Tibial nerve (tissue), 4 donors: ENCODE results near the gene TREML2. TPM values are rescaled to one million over a fixed set of nuclear protein-coding genes. Genes with fewer than 3 reads are reported as not detected.

Source experiments
- DNase-seq, 2 donors: peaks; one replicate each; pipeline ENCODE4 v3.0.0-alpha.2; 2019; ENCODE audit warnings: low spot score in 2 of 2
- H3K27ac ChIP-seq, 4 donors: fragments of 200-600 bp; sonication (generic) in 3 of 4; one replicate each; pipeline ENCODE4 v1.5.1; 2017 to 2019; ENCODE audit warnings: mild to moderate bottlenecking in 1 of 4
- H3K27me3 ChIP-seq, 2 donors: fragments of 200-600 bp; sonication (generic) in 1 of 2; one replicate each; pipeline versions ENCODE4 v1.5.1 to v1.6.0; 2017 to 2019
- H3K36me3 ChIP-seq, 3 donors: fragments of 200-600 bp; sonication (generic); one replicate each; pipeline ENCODE4 v1.5.1; 2018 to 2019
- H3K4me1 ChIP-seq, 4 donors: fragments of 200-600 bp; sonication (generic) in 3 of 4; one replicate each; pipeline ENCODE4 v1.5.1; 2017 to 2019
- H3K4me3 ChIP-seq, 4 donors: fragments of 200-600 bp; sonication (generic) in 3 of 4; one replicate each; pipeline ENCODE4 v1.5.1; 2017 to 2019; ENCODE audit warnings: mild to moderate bottlenecking in 1 of 4, moderate library complexity in 1 of 4
- H3K9me3 ChIP-seq, 4 donors: fragments of 200-600 bp; sonication (generic) in 3 of 4; one replicate each; pipeline ENCODE4 v1.5.1; 2017 to 2019
- EP300 ChIP-seq, 2 donors: sonication (generic); formaldehyde crosslinking; IDR thresholded peaks; one replicate each; pipeline ENCODE4 v1.6.1; 2017; ENCODE audit warnings: antibody characterized with exemption in 2 of 2, mild to moderate bottlenecking in 1 of 2
- POLR2A ChIP-seq, 2 donors: fragments of 450-650 bp; IDR thresholded peaks; one replicate each; pipeline ENCODE4 v1.6.1; 2017; ENCODE audit warnings: antibody characterized with exemption in 2 of 2, mild to moderate bottlenecking in 2 of 2, moderate library complexity in 2 of 2
- WGBS, 2 donors: methylation state at CpG; one replicate each; pipeline ENCODE4 v1.1.5; 2018; 5-methylcytosine and 5-hydroxymethylcytosine counted together
- total RNA-seq, 4 donors: library from RNA; depleted of rRNA; stranded (reverse); fragments of >200 nt; gene quantifications; one replicate each; pipeline ENCODE4 v1.1.0, GENCODE V29; 2016
- TF ChIP-seq, protein P1 (sequence below), 5 experiments: fragments of 200-600 bp in 3 of 5; fragments of 450-650 bp in 2 of 5; sonication (generic) in 3 of 5; IDR thresholded peaks; one replicate each; pipeline ENCODE4 v1.5.1; 2016 to 2019; ENCODE audit warnings: antibody characterized with exemption in 5 of 5, mild to moderate bottlenecking in 3 of 5, moderate library complexity in 2 of 5

The TREML2 gene
- total RNA-seq, 4 donors from 2014 or later = not detected

DNA sequence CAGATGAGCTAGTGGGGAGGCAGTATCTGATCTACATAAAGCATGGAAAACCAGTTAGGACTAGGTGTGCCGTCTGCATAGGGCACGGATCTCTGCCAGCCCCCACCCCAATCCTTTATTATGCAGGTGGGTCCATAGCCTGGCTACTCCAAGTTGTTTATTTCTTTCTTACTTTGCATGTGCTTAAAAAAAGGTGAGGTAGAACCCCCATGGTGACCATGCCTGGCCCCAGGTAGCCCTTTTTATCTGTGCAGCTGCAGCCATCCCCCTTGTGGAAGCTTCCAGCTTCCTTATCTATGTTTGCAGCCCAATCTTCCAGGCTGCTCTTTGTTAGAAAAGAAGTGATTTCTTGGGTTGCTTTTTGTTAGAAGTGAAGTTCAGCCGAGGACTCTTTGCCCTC is 29.0 kb downstream of the TREML2 start:
- Histone ChIP-seq H3K9me3 (peaks cover 0 to 3% (median 0%) of the 10 kb centered on the region in 4 donors), H3K27ac (no peak overlapping the region), H3K4me3 (no peak overlapping the region), H3K27me3 (peaks cover 0 to 3% of the 10 kb centered on the region in 2 donors), H3K36me3 (no peaks in the 10 kb centered on the region), H3K4me1 (no peaks in the 10 kb centered on the region)
- no peak for DNase-seq
- TF ChIP-seq EP300 (IDR thresholded peaks at IDR 0.05) = no peak
- TF ChIP-seq, protein P1, sequence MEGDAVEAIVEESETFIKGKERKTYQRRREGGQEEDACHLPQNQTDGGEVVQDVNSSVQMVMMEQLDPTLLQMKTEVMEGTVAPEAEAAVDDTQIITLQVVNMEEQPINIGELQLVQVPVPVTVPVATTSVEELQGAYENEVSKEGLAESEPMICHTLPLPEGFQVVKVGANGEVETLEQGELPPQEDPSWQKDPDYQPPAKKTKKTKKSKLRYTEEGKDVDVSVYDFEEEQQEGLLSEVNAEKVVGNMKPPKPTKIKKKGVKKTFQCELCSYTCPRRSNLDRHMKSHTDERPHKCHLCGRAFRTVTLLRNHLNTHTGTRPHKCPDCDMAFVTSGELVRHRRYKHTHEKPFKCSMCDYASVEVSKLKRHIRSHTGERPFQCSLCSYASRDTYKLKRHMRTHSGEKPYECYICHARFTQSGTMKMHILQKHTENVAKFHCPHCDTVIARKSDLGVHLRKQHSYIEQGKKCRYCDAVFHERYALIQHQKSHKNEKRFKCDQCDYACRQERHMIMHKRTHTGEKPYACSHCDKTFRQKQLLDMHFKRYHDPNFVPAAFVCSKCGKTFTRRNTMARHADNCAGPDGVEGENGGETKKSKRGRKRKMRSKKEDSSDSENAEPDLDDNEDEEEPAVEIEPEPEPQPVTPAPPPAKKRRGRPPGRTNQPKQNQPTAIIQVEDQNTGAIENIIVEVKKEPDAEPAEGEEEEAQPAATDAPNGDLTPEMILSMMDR (IDR thresholded peaks at IDR 0.05) = no peak
- no peak for TF ChIP-seq POLR2A (IDR thresholded peaks at IDR 0.05)
- 23 to 40% methylated on average over 3 of the region's 3 CpGs for WGBS, 2 donors

DNA sequence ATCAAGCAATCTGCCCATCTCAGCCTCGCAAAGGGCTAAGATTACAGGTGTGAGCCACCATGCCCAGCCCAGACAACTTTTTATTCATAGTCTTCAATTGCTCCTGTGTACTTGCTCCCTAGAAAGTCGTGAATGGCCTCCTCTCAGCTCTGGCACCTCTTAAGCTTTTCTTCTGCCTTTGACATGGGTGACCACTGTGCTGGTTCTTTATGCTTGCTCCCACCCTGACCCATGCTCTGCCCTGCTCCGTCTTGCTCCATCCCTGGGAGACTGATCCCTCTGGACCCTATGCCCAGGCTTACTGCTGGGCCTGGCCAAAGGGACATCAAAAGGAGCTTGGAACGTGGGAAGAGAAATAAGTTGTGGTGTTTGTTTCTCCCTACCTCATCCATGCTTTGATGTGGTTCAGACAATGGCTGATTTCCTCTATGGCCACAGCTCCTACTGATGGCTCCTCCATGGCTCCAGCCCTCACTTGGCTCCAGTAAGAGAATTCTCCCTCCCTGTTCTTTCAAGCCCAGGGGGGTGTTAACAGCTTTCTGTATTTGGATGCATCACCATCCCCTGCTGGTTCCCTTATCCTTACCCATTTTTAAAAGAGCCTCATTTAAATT is 30.3 kb downstream of the TREML2 start:
- no peak overlapping the region for H3K4me3 ChIP-seq
- H3K27ac ChIP-seq = no peak overlapping the region
- no peak for DNase-seq
- TF ChIP-seq, protein P1 (IDR thresholded peaks at IDR 0.05) = no peak
- no peak for TF ChIP-seq POLR2A (IDR thresholded peaks at IDR 0.05)
- TF ChIP-seq EP300 (IDR thresholded peaks at IDR 0.05) = no peak
- 65 to 69% methylated on average over 4 of the region's 4 CpGs for WGBS, 2 donors
- H3K4me1 ChIP-seq = no peaks in the 10 kb centered on the region
- peaks cover 0 to 3% (median 0%) of the 10 kb centered on the region in 4 donors for H3K9me3 ChIP-seq
- H3K27me3 ChIP-seq = peaks cover 0 to 3% of the 10 kb centered on the region in 2 donors
- no peaks in the 10 kb centered on the region for H3K36me3 ChIP-seq

DNA sequence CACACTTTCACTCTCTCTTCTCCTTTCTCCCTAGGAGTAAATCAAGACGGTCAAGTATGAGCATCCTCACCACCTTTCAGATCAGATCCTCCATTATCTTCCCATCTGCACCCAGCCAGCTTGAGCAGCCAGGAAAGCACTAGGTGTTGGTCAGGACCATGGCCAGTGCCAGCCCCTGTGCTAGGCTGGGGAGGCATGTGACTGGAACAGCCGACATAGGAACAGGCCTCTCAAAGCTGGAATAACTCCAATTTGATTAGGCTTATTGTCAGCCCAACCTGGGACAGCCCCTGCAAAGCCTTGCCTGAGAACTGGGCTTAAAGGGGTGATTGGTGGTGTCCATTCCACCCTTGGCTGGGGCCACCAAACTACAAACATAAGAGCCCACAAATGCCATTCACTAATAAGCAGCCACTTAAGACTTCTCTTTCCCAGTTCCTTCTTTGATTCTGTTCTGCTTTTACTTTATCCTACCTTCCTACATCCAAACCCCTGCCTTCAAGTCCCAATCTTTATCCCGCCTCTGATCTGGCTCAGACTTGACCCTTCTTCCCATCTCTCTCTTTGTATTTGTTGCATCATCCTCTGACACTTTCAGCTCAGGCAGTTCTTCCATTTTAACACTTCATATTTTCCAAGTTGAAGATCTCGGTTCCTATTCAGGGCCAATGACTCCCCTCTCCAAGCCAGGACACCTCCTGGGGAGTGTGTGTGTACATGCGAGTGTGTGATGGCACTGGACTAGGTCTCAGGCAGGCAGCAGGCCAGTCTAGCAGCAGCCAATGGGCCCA is 33.6 kb downstream of the TREML2 start:
- peaks cover 0 to 3% of the 10 kb centered on the region in 2 donors for H3K27me3 ChIP-seq
- WGBS, 2 donors = 66 to 69% methylated on average over 5 of the region's 5 CpGs
- no peaks in the 10 kb centered on the region for H3K4me1 ChIP-seq
- H3K27ac ChIP-seq = no peak overlapping the region
- no peak overlapping the region for H3K4me3 ChIP-seq
- H3K9me3 ChIP-seq = no peaks in the 10 kb centered on the region
- no peaks in the 10 kb centered on the region for H3K36me3 ChIP-seq
- no peak for DNase-seq
- TF ChIP-seq, protein P1 (IDR thresholded peaks at IDR 0.05) = no peak
- TF ChIP-seq EP300 (IDR thresholded peaks at IDR 0.05) (no peak), POLR2A (IDR thresholded peaks at IDR 0.05) (no peak)

DNA sequence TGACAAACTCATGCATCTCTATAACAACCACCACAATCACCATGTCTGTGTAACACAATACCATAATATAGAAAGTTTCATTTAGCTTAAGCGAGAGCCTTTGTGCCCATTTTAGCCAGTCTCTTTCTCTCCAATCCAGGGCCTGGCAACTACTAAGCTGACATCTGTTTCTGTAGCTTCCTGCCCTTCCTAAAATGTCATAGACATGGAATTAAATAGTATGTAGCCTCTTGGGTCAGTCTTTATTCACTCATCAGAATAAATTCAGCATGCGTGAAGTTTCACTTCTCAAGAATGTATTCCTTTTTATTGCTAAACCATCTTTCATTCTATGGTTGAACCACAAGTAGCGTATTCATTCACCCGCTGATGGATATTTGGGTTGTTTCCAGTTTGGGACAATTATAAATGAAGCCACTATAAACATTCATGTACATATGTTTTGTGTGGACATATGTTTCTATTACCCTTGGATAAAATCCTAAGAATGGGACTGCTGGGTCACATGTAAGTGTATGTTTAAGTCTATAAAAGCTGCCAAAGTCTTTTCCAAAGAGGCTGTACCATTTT is 36.3 kb downstream of the TREML2 start:
- Histone ChIP-seq H3K9me3 (no peaks in the 10 kb centered on the region), H3K4me1 (no peaks in the 10 kb centered on the region), H3K4me3 (no peak overlapping the region), H3K27ac (no peak overlapping the region), H3K36me3 (no peaks in the 10 kb centered on the region), H3K27me3 (peaks cover 0 to 5% of the 10 kb centered on the region in 2 donors)
- 53 to 58% methylated on average over 4 of the region's 4 CpGs for WGBS, 2 donors
- TF ChIP-seq EP300 (IDR thresholded peaks at IDR 0.05) (no peak), POLR2A (IDR thresholded peaks at IDR 0.05) (no peak)
- TF ChIP-seq, protein P1 (IDR thresholded peaks at IDR 0.05) = no peak
- DNase-seq = no peak

DNA sequence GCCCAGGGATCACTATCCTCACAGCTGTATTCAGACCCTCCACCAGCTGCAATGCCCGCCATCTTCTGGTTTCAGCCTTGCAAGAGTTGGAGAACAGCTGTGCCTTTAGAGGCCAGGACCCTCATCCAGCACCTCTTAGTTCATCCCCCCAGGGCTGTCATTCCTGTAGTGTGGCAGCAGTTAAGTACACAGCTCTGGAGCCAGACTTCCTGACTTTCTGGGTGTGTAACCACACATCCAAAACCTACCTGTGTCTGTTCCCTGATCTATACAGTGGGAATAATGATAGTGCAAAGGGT is 37.6 kb downstream of the TREML2 start:
- DNase-seq = no peak
- TF ChIP-seq EP300 (IDR thresholded peaks at IDR 0.05) = no peak
- TF ChIP-seq POLR2A (IDR thresholded peaks at IDR 0.05) = no peak
- Histone ChIP-seq H3K9me3 (no peaks in the 10 kb centered on the region), H3K36me3 (no peaks in the 10 kb centered on the region), H3K4me3 (no peak overlapping the region), H3K4me1 (no peaks in the 10 kb centered on the region), H3K27ac (no peak overlapping the region), H3K27me3 (peaks cover 0 to 5% of the 10 kb centered on the region in 2 donors)
- WGBS, 2 donors = 86 to 100% methylated on average over 1 of the region's 1 CpG
